Ishikawa (cell line): Measurements from ENCODE around the gene CASTOR1.

ENCODE experiments used
- CEBPB ChIP-seq: IDR thresholded peaks from 2 replicates; pipeline ENCODE4 v1.6.1; 2012
- EGR1 ChIP-seq: IDR thresholded peaks from 2 replicates; pipeline ENCODE4 v1.6.1; 2012
- EP300 ChIP-seq: IDR thresholded peaks from 2 replicates; pipeline ENCODE4 v1.6.1; 2012; ENCODE audit warnings: borderline replicate concordance
- FOXM1 ChIP-seq: IDR thresholded peaks from 2 replicates; pipeline ENCODE4 v1.6.1; 2012; ENCODE audit warnings: low read depth, borderline replicate concordance
- RAD21 ChIP-seq: IDR thresholded peaks from 2 replicates; pipeline ENCODE4 v1.6.1; 2012; ENCODE audit warnings: low read depth
- TAF1 ChIP-seq: IDR thresholded peaks from 2 replicates; pipeline ENCODE4 v1.6.1; 2012; ENCODE audit warnings: low read depth, mild to moderate bottlenecking
- TCF12 ChIP-seq: IDR thresholded peaks from 2 replicates; pipeline ENCODE4 v1.6.1; 2012; ENCODE audit warnings: low read depth
- ZBTB7A ChIP-seq: IDR thresholded peaks from 2 replicates; pipeline ENCODE4 v1.6.1; 2012; ENCODE audit warnings: low read depth
- TF ChIP-seq, protein P1 (sequence below): IDR thresholded peaks from 2 replicates; pipeline ENCODE4 v1.6.1; 2012
- TF ChIP-seq, protein P2 (sequence below): IDR thresholded peaks from 2 replicates; pipeline ENCODE4 v1.6.1; 2012

DNA sequence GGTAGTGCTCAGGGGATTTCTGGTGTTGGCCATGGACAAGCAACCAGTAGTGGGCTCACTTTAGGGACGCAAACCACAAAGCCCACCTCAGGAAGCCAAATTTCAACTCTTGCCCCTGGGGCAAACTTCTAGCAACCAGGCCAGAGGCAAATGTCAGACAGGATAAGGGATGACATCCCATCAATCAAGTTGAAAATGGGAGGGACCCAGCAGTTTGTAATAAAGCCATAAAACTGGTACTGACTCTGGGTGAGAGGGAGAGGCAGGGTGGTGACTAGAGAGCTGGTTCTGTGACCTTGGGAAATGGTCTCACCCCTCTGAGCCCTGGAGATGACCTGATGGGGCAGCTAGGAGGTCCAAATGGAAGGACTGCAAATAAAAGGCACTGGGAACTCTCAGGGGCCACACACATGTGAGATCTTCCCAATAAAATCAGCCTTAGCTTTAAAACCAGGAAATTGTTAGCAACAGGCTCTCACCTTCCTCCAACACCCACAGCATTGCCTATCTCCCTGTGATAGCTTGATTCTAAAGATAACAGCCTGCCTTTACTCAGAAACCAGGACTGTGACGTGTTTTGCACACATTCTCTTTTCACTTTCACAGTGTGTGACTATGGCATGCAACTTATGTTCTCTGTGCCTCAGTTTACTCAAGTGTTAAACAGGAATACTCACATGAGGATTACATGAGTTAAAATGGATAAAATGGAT is 43.8 kb upstream of the CASTOR1 start:
- TF ChIP-seq TAF1 (no peak), CEBPB (no peak), EP300 (no peak), RAD21 (no peak), FOXM1 (no peak), TCF12 (no peak), EGR1 (no peak), ZBTB7A (no peak)
- TF ChIP-seq, protein P1, sequence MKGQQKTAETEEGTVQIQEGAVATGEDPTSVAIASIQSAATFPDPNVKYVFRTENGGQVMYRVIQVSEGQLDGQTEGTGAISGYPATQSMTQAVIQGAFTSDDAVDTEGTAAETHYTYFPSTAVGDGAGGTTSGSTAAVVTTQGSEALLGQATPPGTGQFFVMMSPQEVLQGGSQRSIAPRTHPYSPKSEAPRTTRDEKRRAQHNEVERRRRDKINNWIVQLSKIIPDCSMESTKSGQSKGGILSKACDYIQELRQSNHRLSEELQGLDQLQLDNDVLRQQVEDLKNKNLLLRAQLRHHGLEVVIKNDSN = no peak
- TF ChIP-seq, protein P2, sequence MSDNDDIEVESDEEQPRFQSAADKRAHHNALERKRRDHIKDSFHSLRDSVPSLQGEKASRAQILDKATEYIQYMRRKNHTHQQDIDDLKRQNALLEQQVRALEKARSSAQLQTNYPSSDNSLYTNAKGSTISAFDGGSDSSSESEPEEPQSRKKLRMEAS = no peak
